ENCODE data around the gene SEMA6B. TPM values are rescaled to one million over a fixed set of nuclear protein-coding genes. Genes with fewer than 3 reads are reported as not detected.

Gene SEMA6B
- total and polyA plus RNA-seq, 12 donors, result 3.4 to 27.9 (median 9.4) TPM

GRCh38 chr19:4552525-4552819, 7.0 kb downstream of the SEMA6B start:
- Histone ChIP-seq H3K9me3 (no peaks in the 10 kb centered on the region), H3K27me3 (no peaks in the 10 kb centered on the region), H3K4me1 (peaks cover 0 to 9% (median 0%) of the 10 kb centered on the region in 9 donors), H3K36me3 (peaks cover 0 to 78% (median 0%) of the 10 kb centered on the region in 9 donors), H3K4me3 (no peak overlapping the region), H3K27ac (no peak overlapping the region)
- 83 to 84% methylated on average over 18 of the region's 18 CpGs for WGBS, 2 donors
- DNase-seq (no peak), ATAC-seq (no peak)
- TF ChIP-seq CTCF (IDR thresholded peaks at IDR 0.05), result no peak
- intact Hi-C loops (cut with DNase I), result loop anchor here in 1 of 10 donors (5.0 kb wide), 1 partner anchor 600 kb away; no protein-coding TSS in a partner anchor

GRCh38 chr19:4550479-4551050, 8.9 kb downstream of the SEMA6B start:
- TF ChIP-seq CTCF (IDR thresholded peaks at IDR 0.05), result no peak
- no peaks in the 10 kb centered on the region for H3K9me3 ChIP-seq
- DNase-seq, result no peak
- H3K27me3 ChIP-seq, result no peaks in the 10 kb centered on the region
- H3K36me3 ChIP-seq, result peaks cover 0 to 86% (median 0%) of the 10 kb centered on the region in 9 donors
- intact Hi-C loops (cut with DNase I), result loop anchor here in 1 of 10 donors (5.0 kb wide), 1 partner anchor 602 kb away; no protein-coding TSS in a partner anchor
- no peak for ATAC-seq
- no peak overlapping the region for H3K27ac ChIP-seq
- H3K4me3 ChIP-seq, result no peak overlapping the region
- 86 to 91% methylated on average over 26 of the region's 26 CpGs for WGBS, 2 donors
- H3K4me1 ChIP-seq, result peaks cover 0 to 9% (median 0%) of the 10 kb centered on the region in 9 donors

GRCh38 chr19:4550018-4550417, 9.5 kb downstream of the SEMA6B start:
- intact Hi-C loops (cut with DNase I), result loop anchor here in 1 of 10 donors (5.0 kb wide), 1 partner anchor 602 kb away; no protein-coding TSS in a partner anchor
- ATAC-seq (no peak), DNase-seq (no peak)
- Histone ChIP-seq H3K27me3 (no peaks in the 10 kb centered on the region), H3K27ac (no peak overlapping the region), H3K36me3 (peaks cover 0 to 85% (median 0%) of the 10 kb centered on the region in 9 donors), H3K4me1 (peaks cover 0 to 9% (median 0%) of the 10 kb centered on the region in 9 donors), H3K4me3 (no peak overlapping the region), H3K9me3 (no peaks in the 10 kb centered on the region)
- WGBS, 2 donors, result 91 to 96% methylated on average over 18 of the region's 18 CpGs
- no peak for TF ChIP-seq CTCF (IDR thresholded peaks at IDR 0.05)

GRCh38 chr19:4548238-4548584, 11.3 kb downstream of the SEMA6B start:
- H3K4me1 ChIP-seq, result peaks cover 0 to 9% (median 0%) of the 10 kb centered on the region in 9 donors
- H3K4me3 ChIP-seq, result no peak overlapping the region
- WGBS, 2 donors, result 74 to 83% methylated on average over 14 of the region's 14 CpGs
- no peaks in the 10 kb centered on the region for H3K9me3 ChIP-seq
- DNase-seq (no peak), ATAC-seq (no peak)
- H3K27ac ChIP-seq, result no peak overlapping the region
- H3K36me3 ChIP-seq, result peaks cover 0 to 72% (median 0%) of the 10 kb centered on the region in 9 donors
- no peak for TF ChIP-seq CTCF (IDR thresholded peaks at IDR 0.05)
- no peaks in the 10 kb centered on the region for H3K27me3 ChIP-seq
- intact Hi-C loops (cut with DNase I), result no loop called here

All from heart right ventricle (tissue), 16 donors.